Activated gamma-delta T cell treated with Interleukin-2 at 50 U/mL for 16 hours (primary cell): ENCODE data around the gene RAMP2.
"Not testable (repeated sequence)": the region's sequence is repeated elsewhere in the genome, so short reads cannot be mapped to it uniquely, and the experiment has no call there.

Experiments
- DNase-seq: peaks from one replicate; pipeline ENCODE4 v3.0.0-alpha.2; 2020

RAMP2 gene

GRCh38 chr17:42769964-42770363 lies 8.9 kb downstream of the RAMP2 start:
- DNase-seq = not testable (repeated sequence)

- DNase-seq = no peak
Measured at GRCh38 chr17:42772945-42773289, 11.9 kb downstream of the RAMP2 start.

GRCh38 chr17:42773290-42774035 lies 12.4 kb downstream of the RAMP2 start, which contains the start of gene VPS25:
VPS25 (plus strand) TSS chr17:42773449; CDS start chr17:42773476, 27 bp downstream.
- DNase-seq = peak; percentile 75

GRCh38 chr17:42774066-42774745 lies 13.2 kb downstream of the RAMP2 start:
- DNase-seq = no peak

- no peak for DNase-seq
Measured at GRCh38 chr17:42775534-42776098, 14.6 kb downstream of the RAMP2 start.

- no peak for DNase-seq
Measured at GRCh38 chr17:42778570-42778969, 17.5 kb downstream of the RAMP2 start.

- no peak for DNase-seq
Measured at GRCh38 chr17:42779304-42779935, 18.4 kb downstream of the RAMP2 start.

- DNase-seq = no peak
Measured at GRCh38 chr17:42779936-42780850, 19.2 kb downstream of the RAMP2 start, which contains the start of gene WNK4. WNK4 (plus strand) TSS chr17:42780610; CDS start chr17:42780699, 89 bp downstream.

GRCh38 chr17:42780851-42781638 lies 20.0 kb downstream of the RAMP2 start:
- no peak for DNase-seq

GRCh38 chr17:42781639-42782165 lies 20.7 kb downstream of the RAMP2 start:
- DNase-seq = no peak

- no peak for DNase-seq
Measured at GRCh38 chr17:42782166-42783061, 21.4 kb downstream of the RAMP2 start.

GRCh38 chr17:42783062-42783790 lies 22.2 kb downstream of the RAMP2 start:
- DNase-seq = no peak

GRCh38 chr17:42783791-42784138 lies 22.7 kb downstream of the RAMP2 start:
- no peak for DNase-seq

GRCh38 chr17:42784409-42784808 lies 23.4 kb downstream of the RAMP2 start:
- no peak for DNase-seq

- DNase-seq = no peak
Measured at GRCh38 chr17:42784811-42785592, 24.0 kb downstream of the RAMP2 start.

- DNase-seq = no peak
Measured at GRCh38 chr17:42787266-42787665, 26.2 kb downstream of the RAMP2 start.

GRCh38 chr17:42791948-42792347 lies 30.9 kb downstream of the RAMP2 start:
- no peak for DNase-seq

GRCh38 chr17:42792545-42792944 lies 31.5 kb downstream of the RAMP2 start:
- DNase-seq = no peak

GRCh38 chr17:42795061-42795460 lies 34.0 kb downstream of the RAMP2 start:
- no peak for DNase-seq
